Measurements from ENCODE around the gene FSTL3.

The FSTL3 gene

DNA sequence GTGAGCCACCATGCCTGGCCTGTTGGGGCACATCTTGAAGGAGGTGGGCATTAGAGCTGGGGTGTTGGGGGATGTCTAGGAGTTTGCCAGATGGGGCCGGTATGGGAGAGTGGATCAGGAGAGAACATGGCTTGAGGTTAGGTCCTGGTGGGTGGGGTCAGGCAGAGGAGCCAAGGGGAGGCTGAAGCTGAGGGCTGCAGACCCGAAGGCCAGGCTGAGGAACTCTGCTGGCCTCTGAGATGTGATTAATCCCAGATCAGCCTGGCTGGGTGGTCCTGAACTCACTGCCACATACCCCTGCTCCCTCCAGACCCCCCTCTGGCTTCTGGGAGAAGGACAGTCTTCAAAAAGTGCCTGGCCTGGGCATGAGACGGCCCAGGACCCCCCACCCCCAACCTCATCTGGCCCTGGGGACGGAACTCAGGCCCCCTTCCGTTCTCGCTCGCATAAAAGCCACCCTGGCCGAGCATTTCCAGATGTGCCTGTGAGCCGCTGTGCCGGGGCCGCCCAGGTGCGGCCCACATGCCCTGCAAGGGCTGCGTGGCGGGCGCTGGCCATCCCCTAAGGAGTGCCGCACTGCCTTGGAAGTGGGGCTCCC lies 2.7 kb downstream of the FSTL3 start:
- H3K36me3 ChIP-seq (ENCODE audit: control insufficient read depth, insufficient read depth, low read length): no peaks in the 10 kb centered on the region

DNA sequence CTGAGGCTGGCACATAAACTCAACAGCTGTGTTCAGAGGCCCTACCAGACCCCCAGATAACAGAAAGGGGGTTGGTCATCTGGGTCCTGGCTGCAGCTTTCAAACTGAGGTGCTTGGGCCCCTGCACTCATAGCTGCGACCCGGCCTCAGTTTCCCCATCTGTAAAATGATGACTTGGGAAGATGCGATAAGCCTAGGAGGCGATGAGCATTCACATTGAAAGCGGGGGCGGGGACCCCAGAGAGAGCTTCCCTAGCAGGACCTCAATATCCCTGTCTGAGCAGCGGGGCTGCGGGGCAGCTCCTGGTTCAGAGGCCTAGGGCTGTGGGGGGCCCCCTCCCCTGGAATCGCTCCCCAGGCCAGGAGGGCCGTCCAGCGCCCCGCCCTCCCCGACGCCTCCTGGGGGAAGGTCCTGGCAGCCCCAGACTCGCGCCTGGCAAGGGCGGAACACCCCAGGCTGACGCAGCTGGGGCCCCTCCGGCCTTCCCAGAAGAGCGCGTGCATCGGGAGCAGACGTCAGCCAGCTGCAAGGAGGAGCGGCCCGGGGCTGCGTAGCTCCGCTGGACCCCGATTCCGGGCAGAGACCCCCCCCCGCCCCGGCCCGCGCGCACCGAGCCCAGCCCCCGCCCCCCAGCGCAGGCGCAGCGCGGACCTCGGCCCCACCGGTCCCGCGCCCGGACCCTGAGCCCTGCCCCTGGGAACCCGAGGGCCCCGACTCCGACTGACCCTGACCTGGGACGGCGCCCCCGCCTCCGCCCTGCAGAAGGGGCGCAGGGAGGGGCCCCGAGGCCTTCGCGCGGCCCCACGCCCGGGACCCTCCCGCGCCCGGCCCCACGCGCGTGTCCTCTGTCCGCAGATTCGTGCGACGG lies 3.5 kb downstream of the FSTL3 start:
- TF ChIP-seq, protein P1, sequence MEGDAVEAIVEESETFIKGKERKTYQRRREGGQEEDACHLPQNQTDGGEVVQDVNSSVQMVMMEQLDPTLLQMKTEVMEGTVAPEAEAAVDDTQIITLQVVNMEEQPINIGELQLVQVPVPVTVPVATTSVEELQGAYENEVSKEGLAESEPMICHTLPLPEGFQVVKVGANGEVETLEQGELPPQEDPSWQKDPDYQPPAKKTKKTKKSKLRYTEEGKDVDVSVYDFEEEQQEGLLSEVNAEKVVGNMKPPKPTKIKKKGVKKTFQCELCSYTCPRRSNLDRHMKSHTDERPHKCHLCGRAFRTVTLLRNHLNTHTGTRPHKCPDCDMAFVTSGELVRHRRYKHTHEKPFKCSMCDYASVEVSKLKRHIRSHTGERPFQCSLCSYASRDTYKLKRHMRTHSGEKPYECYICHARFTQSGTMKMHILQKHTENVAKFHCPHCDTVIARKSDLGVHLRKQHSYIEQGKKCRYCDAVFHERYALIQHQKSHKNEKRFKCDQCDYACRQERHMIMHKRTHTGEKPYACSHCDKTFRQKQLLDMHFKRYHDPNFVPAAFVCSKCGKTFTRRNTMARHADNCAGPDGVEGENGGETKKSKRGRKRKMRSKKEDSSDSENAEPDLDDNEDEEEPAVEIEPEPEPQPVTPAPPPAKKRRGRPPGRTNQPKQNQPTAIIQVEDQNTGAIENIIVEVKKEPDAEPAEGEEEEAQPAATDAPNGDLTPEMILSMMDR (IDR thresholded peaks at IDR 0.05; ENCODE audit: insufficient read depth, low read length, poor library complexity, severe bottlenecking): no peak
- H3K4me3 ChIP-seq (replicated peaks; ENCODE audit: low read depth, low read length): peak overlapping the region; percentile 62
- no peaks in the 10 kb centered on the region for H3K36me3 ChIP-seq (ENCODE audit: control insufficient read depth, insufficient read depth, low read length)
- no peak for DNase-seq (ENCODE audit: extremely low read depth, insufficient read length)
- H3K27me3 ChIP-seq (replicated peaks; ENCODE audit: control insufficient read depth, insufficient read depth, low read length): no peaks in the 10 kb centered on the region

More for the DNA sequence above, 2.7 kb downstream of the FSTL3 start:
- TF ChIP-seq, protein P1 (IDR thresholded peaks at IDR 0.05; ENCODE audit: insufficient read depth, low read length, poor library complexity, severe bottlenecking): no peak
- Histone ChIP-seq H3K4me3 (replicated peaks; ENCODE audit: low read depth, low read length) (peak overlapping the region; percentile 62), H3K27me3 (replicated peaks; ENCODE audit: control insufficient read depth, insufficient read depth, low read length) (no peaks in the 10 kb centered on the region)
- DNase-seq (ENCODE audit: extremely low read depth, insufficient read length): no peak

DNA sequence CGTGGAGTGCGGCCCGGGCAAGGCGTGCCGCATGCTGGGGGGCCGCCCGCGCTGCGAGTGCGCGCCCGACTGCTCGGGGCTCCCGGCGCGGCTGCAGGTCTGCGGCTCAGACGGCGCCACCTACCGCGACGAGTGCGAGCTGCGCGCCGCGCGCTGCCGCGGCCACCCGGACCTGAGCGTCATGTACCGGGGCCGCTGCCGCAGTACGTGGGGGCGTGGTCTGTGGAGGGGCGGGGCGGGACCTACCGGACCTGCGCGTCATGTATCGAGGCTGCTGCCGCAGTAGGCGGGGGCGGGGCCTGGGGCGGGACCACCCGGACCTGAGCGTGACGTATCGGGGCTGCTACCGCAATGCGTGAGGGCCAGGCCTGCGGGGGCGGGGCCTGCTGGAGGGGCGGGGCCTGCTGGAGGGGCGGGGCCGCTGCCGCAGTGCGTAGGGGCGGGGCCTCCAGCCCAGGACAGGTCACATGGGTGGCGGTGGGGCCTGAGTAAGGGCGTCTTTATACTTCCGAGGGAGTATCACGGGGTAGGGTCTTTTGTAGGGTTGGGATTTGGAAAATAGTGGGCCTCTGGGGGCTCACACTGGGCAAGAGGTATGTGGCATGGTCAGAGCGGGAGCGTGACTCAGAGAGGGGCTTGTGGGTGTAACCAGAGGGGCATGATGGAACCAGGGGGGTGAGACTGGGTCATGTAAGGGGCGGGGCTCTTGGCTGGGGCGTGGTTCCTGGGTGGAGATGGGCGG lies 4.3 kb downstream of the FSTL3 start:
- peak; percentile 99 for DNase-seq (ENCODE audit: extremely low read depth, insufficient read length)
- TF ChIP-seq, protein P1 (IDR thresholded peaks at IDR 0.05; ENCODE audit: insufficient read depth, low read length, poor library complexity, severe bottlenecking): peak; percentile 12
- Histone ChIP-seq H3K4me3 (replicated peaks; ENCODE audit: low read depth, low read length) (peak overlapping the region; percentile 66), H3K36me3 (ENCODE audit: control insufficient read depth, insufficient read depth, low read length) (no peaks in the 10 kb centered on the region), H3K27me3 (replicated peaks; ENCODE audit: control insufficient read depth, insufficient read depth, low read length) (no peaks in the 10 kb centered on the region)

DNA sequence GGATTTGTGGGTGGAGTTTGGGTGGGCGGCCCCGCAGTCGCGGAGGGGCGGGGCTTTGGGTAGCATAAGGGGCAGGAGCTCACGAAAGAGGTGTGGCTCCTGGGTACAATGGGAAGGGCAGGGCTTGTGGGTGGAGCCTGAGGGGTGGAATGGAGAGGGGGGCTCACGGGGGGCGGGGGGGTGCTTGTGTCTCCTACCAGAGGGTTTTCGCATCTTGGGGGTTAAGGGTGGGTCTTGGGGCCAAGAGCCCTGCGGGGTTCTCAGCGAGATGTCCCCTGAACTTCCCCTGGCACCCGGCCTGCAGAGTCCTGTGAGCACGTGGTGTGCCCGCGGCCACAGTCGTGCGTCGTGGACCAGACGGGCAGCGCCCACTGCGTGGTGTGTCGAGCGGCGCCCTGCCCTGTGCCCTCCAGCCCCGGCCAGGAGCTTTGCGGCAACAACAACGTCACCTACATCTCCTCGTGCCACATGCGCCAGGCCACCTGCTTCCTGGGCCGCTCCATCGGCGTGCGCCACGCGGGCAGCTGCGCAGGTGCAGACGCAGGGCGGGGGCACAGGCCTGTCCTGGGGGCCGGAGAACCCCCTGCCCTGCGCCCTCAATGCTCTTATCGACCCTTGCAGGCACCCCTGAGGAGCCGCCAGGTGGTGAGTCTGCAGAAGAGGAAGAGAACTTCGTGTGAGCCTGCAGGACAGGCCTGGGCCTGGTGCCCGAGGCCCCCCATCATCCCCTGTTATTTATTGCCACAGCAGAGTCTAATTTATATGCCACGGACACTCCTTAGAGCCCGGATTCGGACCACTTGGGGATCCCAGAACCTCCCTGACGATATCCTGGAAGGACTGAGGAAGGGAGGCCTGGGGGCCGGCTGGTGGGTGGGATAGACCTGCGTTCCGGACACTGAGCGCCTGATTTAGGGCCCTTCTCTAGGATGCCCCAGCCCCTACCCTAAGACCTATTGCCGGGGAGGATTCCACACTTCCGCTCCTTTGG lies 5.1 kb downstream of the FSTL3 start:
- TF ChIP-seq, protein P1 (IDR thresholded peaks at IDR 0.05; ENCODE audit: insufficient read depth, low read length, poor library complexity, severe bottlenecking): no peak
- DNase-seq (ENCODE audit: extremely low read depth, insufficient read length): peak; percentile 66
- no peak overlapping the region for H3K4me3 ChIP-seq (replicated peaks; ENCODE audit: low read depth, low read length)
- H3K27me3 ChIP-seq (replicated peaks; ENCODE audit: control insufficient read depth, insufficient read depth, low read length): no peaks in the 10 kb centered on the region
- no peaks in the 10 kb centered on the region for H3K36me3 ChIP-seq (ENCODE audit: control insufficient read depth, insufficient read depth, low read length)

Data from GM06990 (cell line).